ENCODE data around the gene HOXC10.

- no peak for TF ChIP-seq CTCF (IDR thresholded peaks at IDR 0.05; ENCODE audit: extremely low read depth in 1 of 2, insufficient read depth in 1 of 2, low read depth in 1 of 2, low read length in 2 of 2)
- no peak for TF ChIP-seq GATA2 (IDR thresholded peaks at IDR 0.05; ENCODE audit: insufficient read depth, insufficient read length, low read depth, low read length)
- TF ChIP-seq POLR2AphosphoS5 (IDR thresholded peaks at IDR 0.05; ENCODE audit: insufficient read depth, low read depth, low read length): no peak
- TF ChIP-seq MAX (IDR thresholded peaks at IDR 0.05; ENCODE audit: insufficient read depth, insufficient read length): no peak
- no peak for TF ChIP-seq POLR2A (IDR thresholded peaks at IDR 0.05; ENCODE audit: low read depth, low read length)
- TF ChIP-seq FOS (IDR thresholded peaks at IDR 0.05; ENCODE audit: borderline replicate concordance, insufficient read depth, low read length): no peak
- peak; percentile 90 for TF ChIP-seq EZH2 (IDR thresholded peaks at IDR 0.05; ENCODE audit: borderline replicate concordance, low read depth, low read length, severe bottlenecking)
Observed at GRCh38 chr12:53973236-53974042, 11.5 kb upstream of the HOXC10 start.

Data from endothelial cell of umbilical vein (primary cell).